ENCODE results near the gene ATL1.
"Not testable (repeated sequence)": the region's sequence is repeated elsewhere in the genome, so short reads cannot be mapped to it uniquely, and the experiment has no call there.

ATL1 gene

GRCh38 chr14:50599700-50600444 lies 39.9 kb downstream of the ATL1 start:
- in situ Hi-C loops (cut with MboI; ENCODE audit: low sequenced_read_pairs): no loop called here

- in situ Hi-C loops (cut with MboI; ENCODE audit: low sequenced_read_pairs): no loop called here
These were observed 40.9 kb downstream of the ATL1 start for GRCh38 chr14:50600849-50601248.

- in situ Hi-C loops (cut with MboI; ENCODE audit: low sequenced_read_pairs): no loop called here
These were observed 41.4 kb downstream of the ATL1 start for GRCh38 chr14:50601394-50601793.

- in situ Hi-C loops (cut with MboI; ENCODE audit: low sequenced_read_pairs): no loop called here
These were observed 42.1 kb downstream of the ATL1 start for GRCh38 chr14:50602035-50602434.

- in situ Hi-C loops (cut with MboI; ENCODE audit: low sequenced_read_pairs): no loop called here
These were observed 43.6 kb downstream of the ATL1 start for GRCh38 chr14:50603565-50603964.

- in situ Hi-C loops (cut with MboI; ENCODE audit: low sequenced_read_pairs): no loop called here
These were observed 45.8 kb downstream of the ATL1 start for GRCh38 chr14:50605766-50606165.

- in situ Hi-C loops (cut with MboI; ENCODE audit: low sequenced_read_pairs): no loop called here
These were observed 46.5 kb downstream of the ATL1 start for GRCh38 chr14:50606468-50606867.

- in situ Hi-C loops (cut with MboI; ENCODE audit: low sequenced_read_pairs): no loop called here
These were observed 47.2 kb downstream of the ATL1 start for GRCh38 chr14:50607181-50607580.

- in situ Hi-C loops (cut with MboI; ENCODE audit: low sequenced_read_pairs): no loop called here
These were observed 47.8 kb downstream of the ATL1 start for GRCh38 chr14:50607761-50608160.

GRCh38 chr14:50608302-50608851 lies 48.4 kb downstream of the ATL1 start:
- in situ Hi-C loops (cut with MboI; ENCODE audit: low sequenced_read_pairs): no loop called here

GRCh38 chr14:50610465-50610864 lies 50.5 kb downstream of the ATL1 start:
- in situ Hi-C loops (cut with MboI; ENCODE audit: low sequenced_read_pairs): no loop called here

GRCh38 chr14:50612806-50613205 lies 52.9 kb downstream of the ATL1 start:
- in situ Hi-C loops (cut with MboI; ENCODE audit: low sequenced_read_pairs): no loop called here

GRCh38 chr14:50615056-50615455 lies 55.1 kb downstream of the ATL1 start:
- in situ Hi-C loops (cut with MboI; ENCODE audit: low sequenced_read_pairs): no loop called here

- in situ Hi-C loops (cut with MboI; ENCODE audit: low sequenced_read_pairs): no loop called here
These were observed 55.6 kb downstream of the ATL1 start for GRCh38 chr14:50615552-50615951.

GRCh38 chr14:50616275-50616674 lies 56.3 kb downstream of the ATL1 start:
- in situ Hi-C loops (cut with MboI; ENCODE audit: low sequenced_read_pairs): no loop called here

GRCh38 chr14:50619569-50620141 lies 59.7 kb downstream of the ATL1 start:
- in situ Hi-C loops (cut with MboI; ENCODE audit: low sequenced_read_pairs): no loop called here

GRCh38 chr14:50620341-50620740 lies 60.4 kb downstream of the ATL1 start:
- in situ Hi-C loops (cut with MboI; ENCODE audit: low sequenced_read_pairs): no loop called here

GRCh38 chr14:50622978-50623377 lies 63.0 kb downstream of the ATL1 start:
- in situ Hi-C loops (cut with MboI; ENCODE audit: low sequenced_read_pairs): no loop called here

- in situ Hi-C loops (cut with MboI; ENCODE audit: low sequenced_read_pairs): no loop called here
These were observed 64.5 kb downstream of the ATL1 start for GRCh38 chr14:50624447-50624846.

GRCh38 chr14:50624947-50625346 lies 65.0 kb downstream of the ATL1 start:
- in situ Hi-C loops (cut with MboI; ENCODE audit: low sequenced_read_pairs): not testable (repeated sequence)

GRCh38 chr14:50631408-50631821 lies 71.5 kb downstream of the ATL1 start:
- in situ Hi-C loops (cut with MboI; ENCODE audit: low sequenced_read_pairs): no loop called here

- in situ Hi-C loops (cut with MboI; ENCODE audit: low sequenced_read_pairs): no loop called here
These were observed 74.0 kb downstream of the ATL1 start for GRCh38 chr14:50633954-50634353.

All from HL-60/S4 treated with phorbol 12-myristate 13-acetate at 8.2 ng/mL for 4 days and 3 days (cell line).